ENCODE results near the gene CCDC97. TPM values are rescaled to one million over a fixed set of nuclear protein-coding genes. Genes with fewer than 3 reads are reported as not detected.

The CCDC97 gene
- total and polyA plus RNA-seq, 5 donors: 12.2 to 22.2 (median 18.1) TPM

GRCh38 chr19:41355035-41355434 lies 45.1 kb downstream of the CCDC97 start:
- intact Hi-C loops (cut with DNase I): loop anchor here in 1 of 4 donors (5.0 to 10.0 kb wide), 2 partner anchors 33 to 80 kb away; partner anchors contain the start of gene DMAC2
- Histone ChIP-seq H3K27me3 (ENCODE audit: control insufficient read depth, insufficient read depth) (no peaks in the 10 kb centered on the region), H3K9me3 (ENCODE audit: control insufficient read depth, low read length) (no peaks in the 10 kb centered on the region), H3K4me3 (ENCODE audit: low read length) (no peak overlapping the region), H3K27ac (ENCODE audit: low read length) (no peak overlapping the region), H3K4me1 (ENCODE audit: control insufficient read depth, insufficient read depth, low read length) (peaks cover 3% of the 10 kb centered on the region)
- 68% methylated on average over 1 of the region's 1 CpG for WGBS
- DNase-seq (no peak), ATAC-seq (no peak)

- peak in 1 of 3 donors; percentile 36 for DNase-seq
- Histone ChIP-seq H3K27me3 (ENCODE audit: control insufficient read depth, insufficient read depth) (no peaks in the 10 kb centered on the region), H3K4me1 (ENCODE audit: control insufficient read depth, insufficient read depth, low read length) (no peaks in the 10 kb centered on the region), H3K9me3 (ENCODE audit: control insufficient read depth, low read length) (no peaks in the 10 kb centered on the region), H3K4me3 (ENCODE audit: low read length) (no peak overlapping the region), H3K27ac (ENCODE audit: low read length) (no peak overlapping the region)
- 53% methylated on average over 3 of the region's 3 CpGs for WGBS
- intact Hi-C loops (cut with DNase I): loop anchor here in 1 of 4 donors (5.0 to 10.0 kb wide), 2 partner anchors 34 to 79 kb away; partner anchors contain the start of gene DMAC2
- no peak for ATAC-seq
These were observed 45.8 kb downstream of the CCDC97 start for GRCh38 chr19:41355802-41356201.

GRCh38 chr19:41356984-41357739 lies 47.2 kb downstream of the CCDC97 start:
- no peak overlapping the region for H3K27ac ChIP-seq (ENCODE audit: low read length)
- no peaks in the 10 kb centered on the region for H3K27me3 ChIP-seq (ENCODE audit: control insufficient read depth, insufficient read depth)
- no peak for ATAC-seq
- no peak for DNase-seq
- intact Hi-C loops (cut with DNase I): loop anchor here in 1 of 4 donors (5.0 to 10.0 kb wide), 2 partner anchors 35 to 78 kb away; partner anchors contain the start of gene DMAC2
- no peaks in the 10 kb centered on the region for H3K4me1 ChIP-seq (ENCODE audit: control insufficient read depth, insufficient read depth, low read length)
- no peaks in the 10 kb centered on the region for H3K9me3 ChIP-seq (ENCODE audit: control insufficient read depth, low read length)
- WGBS: 71% methylated on average over 11 of the region's 11 CpGs
- H3K4me3 ChIP-seq (ENCODE audit: low read length): no peak overlapping the region

- Histone ChIP-seq H3K4me3 (ENCODE audit: low read length) (no peak overlapping the region), H3K27me3 (ENCODE audit: control insufficient read depth, insufficient read depth) (no peaks in the 10 kb centered on the region), H3K27ac (ENCODE audit: low read length) (no peak overlapping the region), H3K9me3 (ENCODE audit: control insufficient read depth, low read length) (no peaks in the 10 kb centered on the region), H3K4me1 (ENCODE audit: control insufficient read depth, insufficient read depth, low read length) (no peaks in the 10 kb centered on the region)
- intact Hi-C loops (cut with DNase I): loop anchor here in 1 of 4 donors (5.0 to 10.0 kb wide), 2 partner anchors 35 to 77 kb away; partner anchors contain the start of gene DMAC2
- DNase-seq (peak in 1 of 3 donors; percentile 64), ATAC-seq (no peak)
- WGBS: 91% methylated on average over 13 of the region's 13 CpGs
These were observed 47.8 kb downstream of the CCDC97 start for GRCh38 chr19:41357746-41358145.

GRCh38 chr19:41359741-41360140 lies 49.8 kb downstream of the CCDC97 start:
- intact Hi-C loops (cut with DNase I): loop anchor here in 1 of 4 donors (5.0 to 10.0 kb wide), 2 partner anchors 37 to 75 kb away; partner anchors contain the start of gene DMAC2
- peaks cover 5% of the 10 kb centered on the region for H3K4me1 ChIP-seq (ENCODE audit: control insufficient read depth, insufficient read depth, low read length)
- H3K27me3 ChIP-seq (ENCODE audit: control insufficient read depth, insufficient read depth): no peaks in the 10 kb centered on the region
- 96% methylated on average over 1 of the region's 1 CpG for WGBS
- DNase-seq (no peak), ATAC-seq (no peak)
- H3K9me3 ChIP-seq (ENCODE audit: control insufficient read depth, low read length): no peaks in the 10 kb centered on the region
- H3K4me3 ChIP-seq (ENCODE audit: low read length): no peak overlapping the region
- no peak overlapping the region for H3K27ac ChIP-seq (ENCODE audit: low read length)

GRCh38 chr19:41362143-41362847 lies 52.3 kb downstream of the CCDC97 start:
- Histone ChIP-seq H3K27me3 (ENCODE audit: control insufficient read depth, insufficient read depth) (no peaks in the 10 kb centered on the region), H3K4me3 (ENCODE audit: low read length) (no peak overlapping the region), H3K27ac (ENCODE audit: low read length) (no peak overlapping the region), H3K4me1 (ENCODE audit: control insufficient read depth, insufficient read depth, low read length) (peaks cover 7% of the 10 kb centered on the region), H3K9me3 (ENCODE audit: control insufficient read depth, low read length) (no peaks in the 10 kb centered on the region)
- WGBS: 89% methylated on average over 10 of the region's 10 CpGs
- ATAC-seq (no peak), DNase-seq (no peak)
- intact Hi-C loops (cut with DNase I): no loop called here

- H3K27ac ChIP-seq (ENCODE audit: low read length): peak overlapping the region; percentile 85
- H3K9me3 ChIP-seq (ENCODE audit: control insufficient read depth, low read length): no peaks in the 10 kb centered on the region
- peak overlapping the region; percentile 87 for H3K4me3 ChIP-seq (ENCODE audit: low read length)
- ATAC-seq: no peak
- 47% methylated on average over 6 of the region's 6 CpGs for WGBS
- peaks cover 7% of the 10 kb centered on the region for H3K4me1 ChIP-seq (ENCODE audit: control insufficient read depth, insufficient read depth, low read length)
- peak in 1 of 3 donors; percentile 60 for DNase-seq
- no peaks in the 10 kb centered on the region for H3K27me3 ChIP-seq (ENCODE audit: control insufficient read depth, insufficient read depth)
- intact Hi-C loops (cut with DNase I): no loop called here
These were observed 53.4 kb downstream of the CCDC97 start for GRCh38 chr19:41363371-41363752.

- WGBS: under 1% methylated on average over 56 of the region's 56 CpGs
- Histone ChIP-seq H3K9me3 (ENCODE audit: control insufficient read depth, low read length) (no peaks in the 10 kb centered on the region), H3K4me3 (ENCODE audit: low read length) (peak within 1 kb of the TSS; percentile 87), H3K27ac (ENCODE audit: low read length) (peak within 1 kb of the TSS; percentile 99), H3K27me3 (ENCODE audit: control insufficient read depth, insufficient read depth) (no peaks in the 10 kb centered on the region), H3K4me1 (ENCODE audit: control insufficient read depth, insufficient read depth, low read length) (peaks cover 7% of the 10 kb centered on the region)
- DNase-seq: peak; percentile 98 to 99 (median 99)
- intact Hi-C loops (cut with DNase I): no loop called here
- ATAC-seq: peak; percentile 97
These were observed 54.0 kb downstream of the CCDC97 start, which contains the start of gene B9D2 for GRCh38 chr19:41363753-41364523. B9D2 (minus strand) TSS chr19:41364149; CDS start chr19:41363519, 630 bp downstream.

- Histone ChIP-seq H3K27ac (ENCODE audit: low read length) (peak overlapping the region; percentile 93), H3K27me3 (ENCODE audit: control insufficient read depth, insufficient read depth) (no peaks in the 10 kb centered on the region), H3K4me3 (ENCODE audit: low read length) (peak overlapping the region; percentile 87), H3K9me3 (ENCODE audit: control insufficient read depth, low read length) (no peaks in the 10 kb centered on the region), H3K4me1 (ENCODE audit: control insufficient read depth, insufficient read depth, low read length) (peaks cover 7% of the 10 kb centered on the region)
- intact Hi-C loops (cut with DNase I): no loop called here
- 72% methylated on average over 14 of the region's 14 CpGs for WGBS
- ATAC-seq: no peak
- DNase-seq: peak in 1 of 3 donors; percentile 3
These were observed 54.8 kb downstream of the CCDC97 start for GRCh38 chr19:41364524-41365391.

GRCh38 chr19:41366089-41366488 lies 56.1 kb downstream of the CCDC97 start:
- peak in 2 of 3 donors; percentile 10 to 14 for DNase-seq
- Histone ChIP-seq H3K9me3 (ENCODE audit: control insufficient read depth, low read length) (no peaks in the 10 kb centered on the region), H3K4me3 (ENCODE audit: low read length) (no peak overlapping the region), H3K27ac (ENCODE audit: low read length) (no peak overlapping the region), H3K4me1 (ENCODE audit: control insufficient read depth, insufficient read depth, low read length) (peaks cover 7% of the 10 kb centered on the region), H3K27me3 (ENCODE audit: control insufficient read depth, insufficient read depth) (no peaks in the 10 kb centered on the region)
- ATAC-seq: no peak
- 95% methylated on average over 1 of the region's 1 CpG for WGBS
- intact Hi-C loops (cut with DNase I): no loop called here

Data from right cardiac atrium (tissue), 5 donors.